GM12878 (cell line): ENCODE results near the gene PGAM4. TPM values are rescaled to one million over a fixed set of nuclear protein-coding genes. Genes with fewer than 3 reads are reported as not detected.
A peak's percentile ranks its signal among the peaks of the same experiment; 100 is the strongest.

Experiments used
- ATAC-seq: fragments of 200-7000 bp; cut with Tn5 transposase; 3 replicates; pipeline ENCODE4 v1.9.1; 2020; ENCODE audit warnings: mild to moderate bottlenecking, moderate library complexity
- BruUV-seq: library from RNA; stranded (reverse); fragments of 400-500 nt; replicated peaks from 2 replicates; lab custom pipeline; 2021; lab: Mats Ljungman, UMichigan
- CTCF ChIA-PET: fragments of 300-600 bp; sonication (Branson Sonifier 250); formaldehyde crosslinking; extraction: SDS; loops from one replicate; lab custom pipeline; 2021; ENCODE audit warnings: inconsistent platforms; lab: Yijun Ruan, JAX
- POLR2A ChIA-PET: fragments of 350-600 bp; formaldehyde crosslinking; extraction: SDS; loops from one replicate; lab custom pipeline; 2021; ENCODE audit warnings: inconsistent platforms; lab: Charles Lee
- RAD21 ChIA-PET: fragments of 300-600 bp; sonication (Branson Sonifier 250); formaldehyde crosslinking; loops from one replicate; lab custom pipeline; 2023; ENCODE audit warnings: antibody characterized with exemption; ENCODE audit not compliant: unreplicated experiment; lab: Charles Lee
- SMC1A ChIA-PET: fragments of 300-600 bp; sonication (Branson Sonifier 250); formaldehyde crosslinking; loops from one replicate; lab custom pipeline; 2023; ENCODE audit not compliant: unreplicated experiment, uncharacterized antibody; lab: Charles Lee
- DNase-seq: peaks from one replicate; pipeline ENCODE4 v3.0.0-alpha.2; 2011; ENCODE audit warnings: low read depth, low spot score
- FAIRE-seq: peaks from 3 replicates; lab custom pipeline; 2011; peaks lifted over from hg19 to GRCh38; lab: Jason Lieb, UNC
- H2AFZ ChIP-seq: 2 replicates; pipeline ENCODE4 v1.6.0; 2011; ENCODE audit warnings: low read depth, low read length, control low read depth; ENCODE audit not compliant: control insufficient read depth
- H3K27ac ChIP-seq: 2 replicates; pipeline ENCODE4 v1.5.1; 2011; ENCODE audit warnings: control low read depth; ENCODE audit not compliant: control insufficient read depth, insufficient read depth
- H3K27me3 ChIP-seq, 2 experiments: replicated peaks in 1 of 2; 2 replicates each; pipeline versions ENCODE4 v1.6.0 to v1.6.1; 2011; ENCODE audit warnings: low read length in 1 of 2; ENCODE audit not compliant: control insufficient read depth in 2 of 2, insufficient read depth in 2 of 2
- H3K36me3 ChIP-seq, 2 experiments: 2 replicates each; pipeline ENCODE4 v1.5.1; 2011; ENCODE audit warnings: low read length in 1 of 2; ENCODE audit not compliant: control insufficient read depth in 2 of 2, insufficient read depth in 2 of 2
- H3K4me1 ChIP-seq: 2 replicates; pipeline ENCODE4 v1.6.1; 2011; ENCODE audit warnings: mild to moderate bottlenecking, low read length, moderate library complexity, mixed read lengths; ENCODE audit not compliant: control insufficient read depth, insufficient read depth
- H3K4me2 ChIP-seq: 2 replicates; pipeline ENCODE4 v1.6.0; 2011; ENCODE audit warnings: control low read depth; ENCODE audit not compliant: control insufficient read depth, insufficient read depth
- H3K4me3 ChIP-seq: fragments of 200-600 bp; sonication (generic); 2 replicates; pipeline ENCODE4 v1.5.1; 2016
- H3K79me2 ChIP-seq: 2 replicates; pipeline ENCODE4 v1.6.0; 2011; ENCODE audit warnings: low read length; ENCODE audit not compliant: control insufficient read depth, insufficient read depth
- H3K9ac ChIP-seq: 2 replicates; pipeline ENCODE4 v1.8.0; 2011; ENCODE audit warnings: low read length, control low read depth, mixed read lengths; ENCODE audit not compliant: control insufficient read depth, insufficient read depth
- H3K9me3 ChIP-seq: replicated peaks from 3 replicates; pipeline ENCODE4 v1.5.1; 2011; ENCODE audit warnings: mild to moderate bottlenecking, low read length; ENCODE audit not compliant: control insufficient read depth, insufficient read depth
- H4K20me1 ChIP-seq: 2 replicates; pipeline ENCODE4 v1.6.0; 2011; ENCODE audit not compliant: control insufficient read depth, insufficient read depth
- CHD2 ChIP-seq: IDR thresholded peaks from 2 replicates; pipeline ENCODE4 v1.6.1; 2011; ENCODE audit warnings: low read depth, low read length, improper control_type of control experiment, borderline replicate concordance
- EZH2 ChIP-seq: IDR thresholded peaks from 2 replicates; pipeline ENCODE4 v1.6.1; 2012; ENCODE audit warnings: low read depth, mild to moderate bottlenecking, control low read depth, inconsistent platforms, low read length, borderline replicate concordance; ENCODE audit not compliant: control insufficient read depth
- HDAC6 ChIP-seq: fragments of 200-600 bp; sonication (generic); IDR thresholded peaks from one replicate; pipeline ENCODE4 v1.8.0; 2017; ENCODE audit warnings: antibody characterized with exemption; ENCODE audit not compliant: unreplicated experiment
- KAT2A ChIP-seq: conservative IDR thresholded peaks from 2 replicates; pipeline ENCODE4 v1.6.1; 2011; ENCODE audit warnings: low read depth, low read length; ENCODE audit not compliant: control insufficient read depth
- STAT1 ChIP-seq: fragments of 450-650 bp; conservative IDR thresholded peaks from 2 replicates; pipeline ENCODE4 v1.6.1; 2014; ENCODE audit warnings: antibody characterized with exemption, mild to moderate bottlenecking
- WGBS: methylation state at CpG from one replicate; pipeline ENCODE4 v1.1.6; 2016; ENCODE audit warnings: low lambda C conversion rate; ENCODE audit not compliant: insufficient replicate concordance, insufficient coverage; ENCODE audit errors: missing lambda C conversion rate; 5-methylcytosine and 5-hydroxymethylcytosine counted together
- in situ Hi-C: fragments of 300-500 bp; cut with MboI; formaldehyde crosslinking; loops from 9 replicates; pipeline ENCODE4 v1.14.3; 2018; ENCODE audit warnings: mixed read lengths
- intact Hi-C: fragments of 100-400 bp; cut with micrococcal nuclease; formaldehyde crosslinking; loops from one replicate; pipeline ENCODE4 v1.14.2; 2022; ENCODE audit not compliant: unreplicated experiment
- polyA plus RNA-seq, 11 experiments: library from polyadenylated mRNA; depleted of rRNA in 4 of 11; unstranded in 6 of 11; stranded (reverse) in 5 of 11; fragments of >200 nt; fragmentation: Nextera tagmentation in 4 of 11; fragmentation: Illumina TruSeq in 1 of 11; extraction: Ambion mirVana in 4 of 11; extraction: Trizol in 1 of 11; gene quantifications; 1 replicate in 1 of 11; 2 replicates in 10 of 11; pipeline versions ENCODE4 v1.2.1 to v1.2.3, GENCODE V29; 2011 to 2016; ENCODE audit warnings: inconsistent platforms in 2 of 11, missing spikeins in 2 of 11, low read depth in 1 of 11
- total RNA-seq, 4 experiments: library from RNA; depleted of rRNA in 3 of 4; stranded (reverse); fragments of >200 nt in 3 of 4; fragmentation: Illumina TruSeq in 1 of 4; extraction: Trizol in 1 of 4; gene quantifications; 2 replicates each; pipeline versions ENCODE4 v1.2.1 to v1.2.3, GENCODE V29; 2013 to 2021
- TF ChIP-seq, protein P1 (sequence below): fragments of 450-650 bp; IDR thresholded peaks from 2 replicates; pipeline ENCODE4 v1.6.1; 2017; ENCODE audit warnings: mild to moderate bottlenecking, moderate library complexity

PGAM4 gene
- total and polyA plus RNA-seq, 10 of the 15 experiments (the other 5 are each of a cell fraction or from before 2014, with no cell fraction given) = 0.24 to 0.80 (median 0.36) TPM; not detected in 6

DNA sequence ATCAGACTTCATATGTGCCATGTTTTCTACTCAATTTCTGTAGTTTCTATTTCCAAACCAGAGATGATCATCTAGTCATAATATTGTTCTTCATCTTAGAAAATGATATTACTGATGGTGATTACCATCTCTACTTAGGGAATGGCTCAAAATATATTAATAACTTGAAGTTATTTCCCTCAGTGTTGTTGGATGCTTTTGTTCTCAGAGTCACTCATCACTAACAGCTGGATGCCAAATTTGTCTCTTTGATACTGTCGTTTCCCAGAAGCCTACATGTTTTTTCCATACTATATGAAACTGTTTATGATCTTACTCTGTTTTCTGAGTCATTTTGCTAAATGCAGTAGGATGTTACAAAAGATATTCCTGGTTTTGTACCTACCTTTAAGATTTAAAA, 8.9 kb downstream of the PGAM4 start:
- FAIRE-seq (no peak), ATAC-seq (no peak), DNase-seq (no peak)
- Histone ChIP-seq H4K20me1 (no peaks in the 10 kb centered on the region), H3K9me3 (peaks cover 1% of the 10 kb centered on the region; the same call in 1 of the 3 replicates), H3K36me3 (no peaks in the 10 kb centered on the region), H3K4me1 (no peaks in the 10 kb centered on the region), H3K27ac (no peak overlapping the region), H3K4me2 (peak overlapping the region; percentile 18; the same call in 1 of the 2 replicates), H3K27me3 (no peaks in the 10 kb centered on the region), H3K4me3 (no peak overlapping the region), H3K79me2 (no peaks in the 10 kb centered on the region), H2AFZ (no peak overlapping the region), H3K9ac (no peak overlapping the region)
- ChIA-PET POLR2A (no interaction called here), CTCF (no interaction called here), RAD21 (no interaction called here), SMC1A (no interaction called here)
- TF ChIP-seq EZH2 (no peak), KAT2A (no peak), STAT1 (no peak), HDAC6 (no peak), CHD2 (no peak)
- TF ChIP-seq, protein P1, sequence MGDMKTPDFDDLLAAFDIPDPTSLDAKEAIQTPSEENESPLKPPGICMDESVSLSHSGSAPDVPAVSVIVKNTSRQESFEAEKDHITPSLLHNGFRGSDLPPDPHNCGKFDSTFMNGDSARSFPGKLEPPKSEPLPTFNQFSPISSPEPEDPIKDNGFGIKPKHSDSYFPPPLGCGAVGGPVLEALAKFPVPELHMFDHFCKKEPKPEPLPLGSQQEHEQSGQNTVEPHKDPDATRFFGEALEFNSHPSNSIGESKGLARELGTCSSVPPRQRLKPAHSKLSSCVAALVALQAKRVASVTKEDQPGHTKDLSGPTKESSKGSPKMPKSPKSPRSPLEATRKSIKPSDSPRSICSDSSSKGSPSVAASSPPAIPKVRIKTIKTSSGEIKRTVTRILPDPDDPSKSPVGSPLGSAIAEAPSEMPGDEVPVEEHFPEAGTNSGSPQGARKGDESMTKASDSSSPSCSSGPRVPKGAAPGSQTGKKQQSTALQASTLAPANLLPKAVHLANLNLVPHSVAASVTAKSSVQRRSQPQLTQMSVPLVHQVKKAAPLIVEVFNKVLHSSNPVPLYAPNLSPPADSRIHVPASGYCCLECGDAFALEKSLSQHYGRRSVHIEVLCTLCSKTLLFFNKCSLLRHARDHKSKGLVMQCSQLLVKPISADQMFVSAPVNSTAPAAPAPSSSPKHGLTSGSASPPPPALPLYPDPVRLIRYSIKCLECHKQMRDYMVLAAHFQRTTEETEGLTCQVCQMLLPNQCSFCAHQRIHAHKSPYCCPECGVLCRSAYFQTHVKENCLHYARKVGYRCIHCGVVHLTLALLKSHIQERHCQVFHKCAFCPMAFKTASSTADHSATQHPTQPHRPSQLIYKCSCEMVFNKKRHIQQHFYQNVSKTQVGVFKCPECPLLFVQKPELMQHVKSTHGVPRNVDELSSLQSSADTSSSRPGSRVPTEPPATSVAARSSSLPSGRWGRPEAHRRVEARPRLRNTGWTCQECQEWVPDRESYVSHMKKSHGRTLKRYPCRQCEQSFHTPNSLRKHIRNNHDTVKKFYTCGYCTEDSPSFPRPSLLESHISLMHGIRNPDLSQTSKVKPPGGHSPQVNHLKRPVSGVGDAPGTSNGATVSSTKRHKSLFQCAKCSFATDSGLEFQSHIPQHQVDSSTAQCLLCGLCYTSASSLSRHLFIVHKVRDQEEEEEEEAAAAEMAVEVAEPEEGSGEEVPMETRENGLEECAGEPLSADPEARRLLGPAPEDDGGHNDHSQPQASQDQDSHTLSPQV = no peak
- in situ Hi-C loops = no loop called here
- 0% methylated on average over 1 of the region's 1 CpG for WGBS
- intact Hi-C loops = no loop called here
- BruUV-seq = no TSS peak
